MCF 10A (cell line): ENCODE measurements around the gene SYNE1. TPM values are rescaled to one million over a fixed set of nuclear protein-coding genes. Genes with fewer than 3 reads are reported as not detected.

Source experiments
- BruUV-seq: library from RNA; stranded (reverse); fragments of 400-500 nt; replicated peaks from 2 replicates; lab custom pipeline; 2021; lab: Mats Ljungman, UMichigan
- CTCF ChIA-PET: fragments of 300-600 bp; sonication (Branson Sonifier 250); formaldehyde crosslinking; extraction: SDS; loops from one replicate; lab custom pipeline; 2021; ENCODE audit warnings: antibody characterized with exemption, inconsistent platforms; lab: Yijun Ruan, JAX
- POLR2A ChIA-PET: fragments of 300-600, 350-650 bp; sonication (Branson Sonifier 250); formaldehyde crosslinking; extraction: SDS; loops from one replicate; lab custom pipeline; 2020; ENCODE audit warnings: antibody characterized with exemption, inconsistent platforms; lab: Yijun Ruan, JAX
- DNase-seq: peaks from one replicate; pipeline ENCODE4 v3.0.0-alpha.2; 2018; ENCODE audit not compliant: unreplicated experiment
- H3K27ac Mint-ChIP-seq: one replicate; pipeline ENCODE4 v1.8.0; 2022; ENCODE audit warnings: mild to moderate bottlenecking, low read depth, mixed read lengths; ENCODE audit not compliant: unreplicated experiment
- H3K27me3 Mint-ChIP-seq: one replicate; pipeline ENCODE4 v1.8.0; 2022; ENCODE audit warnings: mixed read lengths; ENCODE audit not compliant: insufficient read depth, unreplicated experiment
- H3K36me3 Mint-ChIP-seq: one replicate; pipeline ENCODE4 v1.8.0; 2022; ENCODE audit warnings: mild to moderate bottlenecking, moderate library complexity, mixed read lengths; ENCODE audit not compliant: insufficient read depth, unreplicated experiment
- H3K4me1 Mint-ChIP-seq: one replicate; pipeline ENCODE4 v1.8.0; 2022; ENCODE audit warnings: mixed read lengths; ENCODE audit not compliant: insufficient read depth, unreplicated experiment
- H3K4me3 Mint-ChIP-seq: one replicate; pipeline ENCODE4 v1.8.0; 2022; ENCODE audit warnings: mild to moderate bottlenecking, moderate library complexity, mixed read lengths; ENCODE audit not compliant: unreplicated experiment
- H3K9me3 Mint-ChIP-seq: one replicate; pipeline ENCODE4 v1.8.0; 2022; ENCODE audit warnings: mixed read lengths; ENCODE audit not compliant: unreplicated experiment
- CTCF ChIP-seq: fragments of 200-600 bp; IDR thresholded peaks from one replicate; pipeline ENCODE4 v1.8.0; 2022; ENCODE audit warnings: antibody characterized with exemption, mild to moderate bottlenecking; ENCODE audit not compliant: unreplicated experiment
- intact Hi-C: fragments of 100-400 bp; cut with micrococcal nuclease; formaldehyde crosslinking; loops from 2 replicates; pipeline ENCODE4 v1.14.1; 2022
- total RNA-seq: library from RNA; stranded (reverse); gene quantifications from 2 replicates; pipeline ENCODE4 v1.2.3, GENCODE V29; 2022

Gene SYNE1
- total RNA-seq, 1 experiment from 2014 or later, result 25.4 TPM

- no peaks in the 10 kb centered on the region for H3K9me3 Mint-ChIP-seq
- no peak for TF ChIP-seq CTCF
- H3K27ac Mint-ChIP-seq, result peak overlapping the region; percentile 79
- CTCF ChIA-PET, result interaction anchor here (1.3 to 4.2 kb wide), 5 partner anchors 8 to 342 kb away, joined by 3 to 33 read pairs (median 16); no protein-coding TSS in a partner anchor
- intact Hi-C loops, result no loop called here
- no peaks in the 10 kb centered on the region for H3K27me3 Mint-ChIP-seq
- DNase-seq, result no peak
- POLR2A ChIA-PET, result interaction anchor here (1.0 to 3.9 kb wide), 5 partner anchors 9 to 383 kb away, joined by 3 to 40 read pairs (median 14); no protein-coding TSS in a partner anchor
- no peaks in the 10 kb centered on the region for H3K36me3 Mint-ChIP-seq
- peaks cover 8% of the 10 kb centered on the region for H3K4me1 Mint-ChIP-seq
- TSS peak; percentile 27 for BruUV-seq
- peak overlapping the region; percentile 90 for H3K4me3 Mint-ChIP-seq
Measured at GRCh38 chr6:152300517-152300916, 336.6 kb downstream of the SYNE1 start.

GRCh38 chr6:152298848-152299735 is 338.1 kb downstream of the SYNE1 start:
- ChIA-PET POLR2A (interaction anchor here (0.7 to 3.9 kb wide), 4 partner anchors 17 to 41 kb away, joined by 3 to 40 read pairs (median 4); no protein-coding TSS in a partner anchor), CTCF (interaction anchor here (0.7 to 4.2 kb wide), 3 partner anchors 24 to 662 kb away, joined by 3 to 23 read pairs (median 3); no protein-coding TSS in a partner anchor)
- Mint-ChIP-seq H3K27ac (no peak overlapping the region), H3K4me1 (peaks cover 13% of the 10 kb centered on the region), H3K9me3 (no peaks in the 10 kb centered on the region), H3K4me3 (no peak overlapping the region), H3K27me3 (no peaks in the 10 kb centered on the region), H3K36me3 (no peaks in the 10 kb centered on the region)
- intact Hi-C loops, result no loop called here
- no peak for DNase-seq
- TF ChIP-seq CTCF, result no peak
- no TSS peak for BruUV-seq

GRCh38 chr6:152298055-152298647 is 339.0 kb downstream of the SYNE1 start:
- BruUV-seq, result no TSS peak
- no peak for TF ChIP-seq CTCF
- no peak overlapping the region for H3K4me3 Mint-ChIP-seq
- peaks cover 13% of the 10 kb centered on the region for H3K4me1 Mint-ChIP-seq
- intact Hi-C loops, result no loop called here
- H3K27me3 Mint-ChIP-seq, result no peaks in the 10 kb centered on the region
- H3K27ac Mint-ChIP-seq, result no peak overlapping the region
- POLR2A ChIA-PET, result interaction anchor here (1.0 to 1.3 kb wide), 3 partner anchors 18 to 42 kb away, joined by 3 to 4 read pairs (median 3); no protein-coding TSS in a partner anchor
- CTCF ChIA-PET, result interaction anchor here (0.6 to 3.7 kb wide), 4 partner anchors 23 to 40 kb away, joined by 3 to 17 read pairs (median 6); no protein-coding TSS in a partner anchor
- DNase-seq, result no peak
- H3K9me3 Mint-ChIP-seq, result no peaks in the 10 kb centered on the region
- no peaks in the 10 kb centered on the region for H3K36me3 Mint-ChIP-seq
